Endothelial cell (in vitro differentiated cells): ENCODE measurements around the gene ZNF423. TPM values are rescaled to one million over a fixed set of nuclear protein-coding genes. Genes with fewer than 3 reads are reported as not detected.

Experiments
- DNase-seq: peaks from one replicate; pipeline ENCODE4 v3.0.0; 2021; ENCODE audit warnings: low spot score
- H3K27ac Mint-ChIP-seq: one replicate; pipeline ENCODE4 v1.8.0; 2021; ENCODE audit warnings: mixed read lengths, inconsistent platforms; ENCODE audit not compliant: unreplicated experiment
- H3K27me3 Mint-ChIP-seq: one replicate; pipeline ENCODE4 v1.8.0; 2021; ENCODE audit warnings: mild to moderate bottlenecking, moderate library complexity, mixed read lengths, inconsistent platforms; ENCODE audit not compliant: unreplicated experiment
- H3K36me3 Mint-ChIP-seq: one replicate; pipeline ENCODE4 v1.8.0; 2021; ENCODE audit warnings: mild to moderate bottlenecking, low read depth, mixed read lengths, inconsistent platforms; ENCODE audit not compliant: unreplicated experiment
- H3K4me1 Mint-ChIP-seq: one replicate; pipeline ENCODE4 v1.8.0; 2021; ENCODE audit warnings: mild to moderate bottlenecking, mixed read lengths, inconsistent platforms; ENCODE audit not compliant: unreplicated experiment
- H3K4me3 Mint-ChIP-seq: one replicate; pipeline ENCODE4 v1.8.0; 2021; ENCODE audit warnings: mild to moderate bottlenecking, mixed read lengths, inconsistent platforms; ENCODE audit not compliant: unreplicated experiment
- H3K9me3 Mint-ChIP-seq: one replicate; pipeline ENCODE4 v1.8.0; 2021; ENCODE audit warnings: mixed read lengths, inconsistent platforms; ENCODE audit not compliant: unreplicated experiment
- CTCF ChIP-seq: fragments of 200-600 bp; sonication (generic); IDR thresholded peaks from one replicate; pipeline ENCODE4 v1.5.0; 2021; ENCODE audit warnings: antibody characterized with exemption; ENCODE audit not compliant: unreplicated experiment
- total RNA-seq: library from RNA; stranded (reverse); fragmentation: NEBNext Ultra II Directional; extraction: Animal tissue kit (Norgen Biotek cat#: 25700); gene quantifications from one replicate; pipeline ENCODE4 v1.2.1, GENCODE V29; 2021; ENCODE audit not compliant: unreplicated experiment

The ZNF423 gene
- total RNA-seq, 1 donor from 2014 or later = 44.8 TPM

GRCh38 chr16:49462989-49463371 is 392.9 kb downstream of the ZNF423 start:
- no peak for DNase-seq
- Mint-ChIP-seq H3K4me1 (peaks cover 12% of the 10 kb centered on the region), H3K27ac (peak overlapping the region; percentile 20), H3K36me3 (peaks cover 9% of the 10 kb centered on the region), H3K27me3 (peaks cover 14% of the 10 kb centered on the region), H3K9me3 (no peaks in the 10 kb centered on the region), H3K4me3 (no peak overlapping the region)
- TF ChIP-seq CTCF = no peak

GRCh38 chr16:49462362-49462988 is 393.4 kb downstream of the ZNF423 start:
- Mint-ChIP-seq H3K27ac (no peak overlapping the region), H3K27me3 (peaks cover 14% of the 10 kb centered on the region), H3K4me1 (peaks cover 12% of the 10 kb centered on the region), H3K36me3 (peaks cover 9% of the 10 kb centered on the region), H3K9me3 (no peaks in the 10 kb centered on the region), H3K4me3 (no peak overlapping the region)
- TF ChIP-seq CTCF = no peak
- no peak for DNase-seq

GRCh38 chr16:49461517-49461951 is 394.4 kb downstream of the ZNF423 start:
- no peaks in the 10 kb centered on the region for H3K9me3 Mint-ChIP-seq
- H3K36me3 Mint-ChIP-seq = peaks cover 9% of the 10 kb centered on the region
- DNase-seq = no peak
- no peak overlapping the region for H3K27ac Mint-ChIP-seq
- no peak for TF ChIP-seq CTCF
- H3K27me3 Mint-ChIP-seq = peaks cover 13% of the 10 kb centered on the region
- H3K4me3 Mint-ChIP-seq = no peak overlapping the region
- peaks cover 12% of the 10 kb centered on the region for H3K4me1 Mint-ChIP-seq

GRCh38 chr16:49460786-49461470 is 395.0 kb downstream of the ZNF423 start:
- Mint-ChIP-seq H3K4me1 (peaks cover 10% of the 10 kb centered on the region), H3K27ac (no peak overlapping the region), H3K36me3 (peaks cover 9% of the 10 kb centered on the region), H3K4me3 (no peak overlapping the region), H3K27me3 (peaks cover 9% of the 10 kb centered on the region), H3K9me3 (no peaks in the 10 kb centered on the region)
- no peak for TF ChIP-seq CTCF
- no peak for DNase-seq
